BJ (cell line): Measurements from ENCODE around the gene SLC22A23. TPM values are rescaled to one million over a fixed set of nuclear protein-coding genes. Genes with fewer than 3 reads are reported as not detected.

Source experiments
- CTCF ChIA-PET: fragments of 350-600 bp; formaldehyde crosslinking; extraction: SDS; loops from one replicate; lab custom pipeline; 2021; ENCODE audit warnings: antibody characterized with exemption, inconsistent platforms; lab: Yijun Ruan, JAX
- POLR2A ChIA-PET: fragments of 300-600 bp; sonication (Branson Sonifier 250); formaldehyde crosslinking; extraction: SDS; loops from one replicate; lab custom pipeline; 2021; ENCODE audit warnings: antibody characterized with exemption; lab: Charles Lee
- DNase-seq: peaks from one replicate; pipeline ENCODE4 v3.0.0-alpha.2; 2011; ENCODE audit warnings: low read depth
- H3K27me3 ChIP-seq: 2 replicates; pipeline ENCODE4 v1.6.0; 2011; ENCODE audit warnings: low read length; ENCODE audit not compliant: control insufficient read depth, insufficient read depth
- H3K36me3 ChIP-seq: 2 replicates; pipeline ENCODE4 v1.5.1; 2011; ENCODE audit warnings: low read length; ENCODE audit not compliant: control insufficient read depth, insufficient read depth
- H3K4me3 ChIP-seq: 2 replicates; pipeline ENCODE4 v1.5.1; 2011; ENCODE audit warnings: low read depth, mild to moderate bottlenecking, control low read depth, low read length
- CTCF ChIP-seq: IDR thresholded peaks from 2 replicates; pipeline ENCODE4 v1.5.1; 2011; ENCODE audit warnings: low read depth, mild to moderate bottlenecking, control low read depth, inconsistent platforms, low read length, moderate library complexity; ENCODE audit not compliant: insufficient read depth
- polyA plus RNA-seq: library from polyadenylated mRNA; depleted of rRNA; stranded (reverse); fragments of >200 nt; gene quantifications from 2 replicates; pipeline ENCODE4 v1.2.3, GENCODE V29; 2011

Gene SLC22A23
- polyA plus RNA-seq, 1 experiment, result 0.44 TPM

DNA sequence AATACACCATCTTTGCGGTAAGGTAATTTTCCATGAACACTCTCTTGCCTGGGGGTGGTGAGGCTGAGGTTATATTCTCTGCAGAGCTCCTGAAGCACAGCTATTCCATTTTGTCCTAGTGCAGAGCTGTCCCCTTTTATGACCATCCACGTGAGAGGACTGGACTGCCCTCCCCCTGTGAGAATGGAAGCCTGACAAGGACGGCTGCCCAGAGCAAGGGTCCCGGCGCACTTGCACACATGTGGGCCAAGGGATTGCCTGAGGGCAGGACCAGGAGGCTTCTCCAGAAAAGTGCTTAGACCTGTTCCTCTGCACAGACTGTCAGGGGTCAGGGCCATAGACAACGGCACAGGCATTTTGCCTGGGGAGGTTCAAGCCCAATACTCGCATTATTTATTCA lies 48.2 kb downstream of the SLC22A23 start:
- TF ChIP-seq CTCF, result no peak
- H3K4me3 ChIP-seq, result no peak overlapping the region
- POLR2A ChIA-PET, result no interaction called here
- DNase-seq, result no peak
- H3K36me3 ChIP-seq, result no peaks in the 10 kb centered on the region
- CTCF ChIA-PET, result interaction anchor here (0.6 to 5.7 kb wide), 4 partner anchors 32 to 324 kb away, joined by 3 to 22 read pairs (median 4); no protein-coding TSS in a partner anchor
- H3K27me3 ChIP-seq, result no peaks in the 10 kb centered on the region

DNA sequence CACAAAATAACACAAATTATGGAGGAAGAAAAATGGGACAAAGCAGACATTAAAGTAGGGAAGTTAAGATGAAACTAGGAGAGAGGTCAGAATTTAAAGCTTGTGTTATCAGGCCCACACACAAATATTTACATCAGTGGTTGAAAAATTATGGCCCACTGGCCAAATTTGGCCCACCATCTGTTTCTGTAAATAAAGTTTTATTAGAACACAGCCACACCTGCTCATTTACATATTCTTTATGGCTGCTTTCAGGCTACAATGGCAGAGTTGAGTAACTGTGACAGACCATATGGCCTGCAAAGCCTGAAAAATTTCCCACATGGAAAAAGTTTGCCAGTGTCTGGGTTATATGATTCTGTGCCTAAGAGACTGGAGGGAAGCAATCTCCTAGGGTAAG lies 49.0 kb downstream of the SLC22A23 start:
- no peaks in the 10 kb centered on the region for H3K27me3 ChIP-seq
- CTCF ChIA-PET, result interaction anchor here (0.6 to 5.7 kb wide), 3 partner anchors 33 to 325 kb away, joined by 3 to 22 read pairs (median 4); no protein-coding TSS in a partner anchor
- no peak overlapping the region for H3K4me3 ChIP-seq
- POLR2A ChIA-PET, result no interaction called here
- no peak for TF ChIP-seq CTCF
- no peak for DNase-seq
- no peaks in the 10 kb centered on the region for H3K36me3 ChIP-seq

DNA sequence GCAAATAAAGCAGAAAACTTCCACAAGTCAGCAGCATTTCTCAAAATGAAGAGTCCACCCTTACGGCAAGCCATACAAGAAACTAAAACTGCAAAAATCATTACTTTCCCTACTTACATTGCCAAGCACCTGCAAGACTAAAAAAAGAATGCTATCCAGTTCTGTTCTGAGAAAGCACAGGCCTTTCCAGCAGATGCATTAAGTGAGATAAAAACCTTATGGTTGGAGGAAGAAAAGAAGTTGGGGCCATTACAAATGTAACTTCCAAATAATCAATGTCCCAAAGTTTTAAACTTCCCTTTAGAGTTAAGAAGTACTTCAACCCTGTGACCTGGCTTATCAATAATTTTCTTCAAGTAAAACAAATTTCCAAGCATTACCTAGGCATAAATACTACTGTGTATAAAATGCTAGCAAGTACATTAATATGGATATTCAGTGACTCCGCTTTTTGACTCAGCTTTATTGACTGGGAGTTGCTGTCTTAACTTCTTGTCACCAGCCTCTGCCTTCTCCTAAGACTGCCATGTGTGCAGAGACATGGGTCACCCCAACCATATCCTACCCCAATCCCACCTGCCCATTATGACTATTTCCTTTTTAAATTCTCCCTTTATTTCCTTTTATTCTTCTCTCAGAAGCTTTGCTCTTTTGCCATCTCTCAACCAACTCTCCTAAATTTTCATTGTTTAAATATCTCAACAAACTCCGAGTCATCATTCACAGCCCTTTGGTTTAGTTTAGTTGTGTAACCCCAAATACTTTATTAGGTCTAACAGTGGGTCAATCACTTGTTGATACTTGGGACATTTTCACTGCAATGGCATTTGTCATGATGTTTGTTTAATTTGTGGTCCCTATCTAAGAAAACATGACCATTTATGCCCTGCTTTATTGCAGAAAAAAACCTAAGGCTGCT lies 49.7 kb downstream of the SLC22A23 start:
- ChIA-PET CTCF (interaction anchor here (0.6 to 5.7 kb wide), 2 partner anchors 114 to 325 kb away, joined by 3 to 22 read pairs; no protein-coding TSS in a partner anchor), POLR2A (no interaction called here)
- no peak overlapping the region for H3K4me3 ChIP-seq
- no peak for DNase-seq
- H3K27me3 ChIP-seq, result no peaks in the 10 kb centered on the region
- no peaks in the 10 kb centered on the region for H3K36me3 ChIP-seq
- TF ChIP-seq CTCF, result no peak

- no peak overlapping the region for H3K4me3 ChIP-seq
- POLR2A ChIA-PET, result no interaction called here
- H3K27me3 ChIP-seq, result no peaks in the 10 kb centered on the region
- TF ChIP-seq CTCF, result no peak
- DNase-seq, result no peak
- H3K36me3 ChIP-seq, result no peaks in the 10 kb centered on the region
- CTCF ChIA-PET, result interaction anchor here (0.7 to 5.7 kb wide), 2 partner anchors 318 to 326 kb away, joined by 3 to 22 read pairs; no protein-coding TSS in a partner anchor
These were observed 50.5 kb downstream of the SLC22A23 start for GRCh38 chr6:3406362-3406821.

DNA sequence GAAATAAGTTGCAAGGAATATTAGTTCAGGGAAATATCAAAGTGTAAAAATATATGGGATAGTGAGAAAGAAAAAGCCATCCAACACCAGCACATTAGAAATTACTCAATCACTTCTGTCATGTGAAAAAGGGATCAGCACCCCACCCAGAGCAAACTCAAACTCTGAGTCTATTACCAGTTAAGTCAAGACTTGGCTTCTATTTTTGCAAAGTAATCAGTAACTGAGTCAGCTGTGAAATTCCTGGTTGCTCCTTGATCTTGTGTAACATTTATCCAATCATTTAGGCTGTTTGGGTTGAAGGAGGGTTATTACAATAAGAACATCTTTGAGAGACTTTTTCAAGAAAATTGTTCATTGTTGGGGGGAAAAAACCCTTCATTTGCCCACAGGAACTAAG lies 51.2 kb downstream of the SLC22A23 start:
- Histone ChIP-seq H3K4me3 (no peak overlapping the region), H3K27me3 (no peaks in the 10 kb centered on the region), H3K36me3 (no peaks in the 10 kb centered on the region)
- POLR2A ChIA-PET, result no interaction called here
- no peak for TF ChIP-seq CTCF
- CTCF ChIA-PET, result interaction anchor here (0.7 to 5.7 kb wide), 4 partner anchors 9 to 327 kb away, joined by 3 to 22 read pairs (median 6); no protein-coding TSS in a partner anchor
- DNase-seq, result no peak
